K562 (cell line): Measurements from ENCODE around the gene GP1BB. TPM values are rescaled to one million over a fixed set of nuclear protein-coding genes. Genes with fewer than 3 reads are reported as not detected.

Experiments
- ARNT ChIP-seq, 2 experiments: fragments of 450-650 bp; IDR thresholded peaks; 2 replicates each; pipeline ENCODE4 v1.6.1; 2016; ENCODE audit warnings: mild to moderate bottlenecking in 1 of 2
- C11orf30 ChIP-seq: fragments of 450-650 bp; IDR thresholded peaks from 2 replicates; pipeline ENCODE4 v1.6.1; 2016; ENCODE audit warnings: low read depth, mild to moderate bottlenecking
- CCAR2 ChIP-seq: fragments of 200-400 bp; formaldehyde crosslinking; IDR thresholded peaks from 2 replicates; pipeline ENCODE4 v1.6.1; 2017; ENCODE audit warnings: mild to moderate bottlenecking, low read depth, low read length
- JUN ChIP-seq, 2 experiments: sonication (generic) in 1 of 2; formaldehyde crosslinking in 1 of 2; IDR thresholded peaks; 2 replicates each; pipeline versions ENCODE4 v1.6.1 to v1.8.0; 2012 to 2022; ENCODE audit warnings: borderline replicate concordance in 2 of 2, mild to moderate bottlenecking in 2 of 2, improper control_type of control experiment in 1 of 2, low read depth in 1 of 2, low read length in 1 of 2, missing genetic modification reagents in 1 of 2
- KLF10 ChIP-seq: fragments of 250-450 bp; sonication (Bioruptor Pico); IDR thresholded peaks from 2 replicates; pipeline ENCODE4 v1.6.1; 2021; ENCODE audit warnings: matching md5 sums
- MYNN ChIP-seq, 2 experiments: sonication (generic); formaldehyde crosslinking in 1 of 2; IDR thresholded peaks; 2 replicates each; pipeline versions ENCODE4 v1.5.0 to v1.6.1; 2016 to 2020; ENCODE audit warnings: antibody characterized with exemption in 1 of 2, missing genetic modification reagents in 1 of 2
- NR2C2 ChIP-seq, 2 experiments: fragments of 200-800 bp in 1 of 2; sonication (Bioruptor generic) in 1 of 2; sonication (generic) in 1 of 2; formaldehyde crosslinking in 1 of 2; IDR thresholded peaks; 2 replicates each; pipeline versions ENCODE4 v1.6.1 to v1.8.0; 2016 to 2022; ENCODE audit warnings: mild to moderate bottlenecking in 1 of 2, missing compliant biosample characterization in 1 of 2, missing genetic modification characterization in 1 of 2, missing genetic modification reagents in 1 of 2
- PTTG1 ChIP-seq: fragments of 450-650 bp; IDR thresholded peaks from 2 replicates; pipeline ENCODE4 v1.6.1; 2016; ENCODE audit warnings: low read depth, mild to moderate bottlenecking, missing genetic modification characterization, missing compliant biosample characterization
- SRSF3 ChIP-seq: fragments of 200-400 bp; formaldehyde crosslinking; IDR thresholded peaks from 2 replicates; pipeline ENCODE4 v1.6.1; 2016; ENCODE audit warnings: mild to moderate bottlenecking, low read length, moderate library complexity; ENCODE audit not compliant: insufficient read depth
- TFE3 ChIP-seq: fragments of 450-650 bp; formaldehyde crosslinking; IDR thresholded peaks from 2 replicates; pipeline ENCODE4 v1.4.0; 2020; ENCODE audit warnings: mild to moderate bottlenecking, mixed read lengths
- USF2 ChIP-seq: sonication (generic); formaldehyde crosslinking; IDR thresholded peaks from 2 replicates; pipeline ENCODE4 v1.5.0; 2020; ENCODE audit warnings: missing genetic modification reagents
- ZNF408 ChIP-seq: fragments of 250-450 bp; sonication (Bioruptor Pico); IDR thresholded peaks from 2 replicates; pipeline ENCODE4 v1.4.0; 2020; ENCODE audit warnings: low read depth, mild to moderate bottlenecking, moderate library complexity
- ZNF512 ChIP-seq: IDR thresholded peaks from 2 replicates; pipeline ENCODE4 v1.6.1; 2016; ENCODE audit warnings: missing genetic modification characterization, missing compliant biosample characterization
- ZNF584 ChIP-seq: fragments of 200-800 bp; sonication (Bioruptor generic); IDR thresholded peaks from 2 replicates; pipeline ENCODE4 v1.6.1; 2016; ENCODE audit warnings: low read depth, mild to moderate bottlenecking, missing genetic modification characterization, missing compliant biosample characterization
- ZNF764 ChIP-seq: fragments of 250-450 bp; sonication (Bioruptor Pico); IDR thresholded peaks from 2 replicates; pipeline ENCODE4 v1.4.0; 2020; ENCODE audit warnings: low read depth, mild to moderate bottlenecking, moderate library complexity
- polyA plus RNA-seq, 8 experiments: library from polyadenylated mRNA; depleted of rRNA in 4 of 8; stranded (reverse) in 5 of 8; unstranded in 3 of 8; fragments of >200 nt; fragmentation: Nextera tagmentation in 2 of 8; fragmentation: Illumina TruSeq in 1 of 8; extraction: Ambion mirVana in 2 of 8; extraction: Trizol in 1 of 8; gene quantifications; 2 replicates each; pipeline versions ENCODE4 v1.2.1 to v1.2.3, GENCODE V29; 2011 to 2014; ENCODE audit warnings: inconsistent platforms in 1 of 8, missing spikeins in 1 of 8
- total RNA-seq, 7 experiments: library from RNA; depleted of rRNA in 6 of 7; stranded (reverse); fragments of >200 nt in 6 of 7; fragmentation: Illumina TruSeq in 2 of 7; extraction: Trizol in 2 of 7; gene quantifications; 2 replicates each; pipeline versions ENCODE4 v1.2.1 to v1.2.3, GENCODE V29; 2011 to 2021; ENCODE audit warnings: low replicate concordance in 1 of 7
- TF ChIP-seq, protein P1 (sequence below): fragments of 250-450 bp; sonication (Bioruptor Pico); IDR thresholded peaks from 2 replicates; pipeline ENCODE4 v1.9.0; 2021; ENCODE audit warnings: mild to moderate bottlenecking
- TF ChIP-seq, protein P2 (sequence below): fragments of 250-450 bp; sonication (Bioruptor Pico); IDR thresholded peaks from 2 replicates; pipeline ENCODE4 v1.6.1; 2021; ENCODE audit warnings: mild to moderate bottlenecking
- TF ChIP-seq, protein P3 (sequence below): sonication (generic); formaldehyde crosslinking; IDR thresholded peaks from 2 replicates; pipeline ENCODE4 v1.8.1; 2023; ENCODE audit warnings: mild to moderate bottlenecking, missing genetic modification reagents
- TF ChIP-seq, protein P4 (sequence below): sonication (generic); formaldehyde crosslinking; IDR thresholded peaks from 2 replicates; pipeline ENCODE4 v1.9.0; 2022; ENCODE audit warnings: mild to moderate bottlenecking, missing genetic modification reagents

The GP1BB gene
- total and polyA plus RNA-seq, 9 of the 15 experiments (the other 6 are each of a cell fraction or from before 2014, with no cell fraction given) = 0.69 to 162 (median 2.8) TPM

GRCh38 chr22:19730655-19731360 lies 7.5 kb downstream of the GP1BB start (continued):
- TF ChIP-seq, protein P1, sequence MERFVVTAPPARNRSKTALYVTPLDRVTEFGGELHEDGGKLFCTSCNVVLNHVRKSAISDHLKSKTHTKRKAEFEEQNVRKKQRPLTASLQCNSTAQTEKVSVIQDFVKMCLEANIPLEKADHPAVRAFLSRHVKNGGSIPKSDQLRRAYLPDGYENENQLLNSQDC (CRISPR knock-in tag) = 0 out of 2 replicates have a peak, but pooled peaks have one; percentile 5
- no peak for TF ChIP-seq NR2C2 (CRISPR knock-in tag; IDR thresholded peaks at IDR 0.05)
- TF ChIP-seq NR2C2 (tag; IDR thresholded peaks at IDR 0.05) = no peak
- no peak for TF ChIP-seq ARNT (IDR thresholded peaks at IDR 0.05)
- peak; percentile 63; the same call in 1 of the 2 replicates for TF ChIP-seq JUN (IDR thresholded peaks at IDR 0.05; ENCODE audit: borderline replicate concordance, low read depth, low read length)
- no peak for TF ChIP-seq JUN (CRISPR knock-in tag; IDR thresholded peaks at IDR 0.05; ENCODE audit: borderline replicate concordance)
- TF ChIP-seq CCAR2 = no peak
- TF ChIP-seq ZNF584 (CRISPR knock-in tag) = no peak
- TF ChIP-seq, protein P2, sequence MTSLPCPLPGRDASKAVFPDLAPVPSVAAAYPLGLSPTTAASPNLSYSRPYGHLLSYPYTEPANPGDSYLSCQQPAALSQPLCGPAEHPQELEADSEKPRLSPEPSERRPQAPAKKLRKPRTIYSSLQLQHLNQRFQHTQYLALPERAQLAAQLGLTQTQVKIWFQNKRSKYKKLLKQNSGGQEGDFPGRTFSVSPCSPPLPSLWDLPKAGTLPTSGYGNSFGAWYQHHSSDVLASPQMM (CRISPR knock-in tag) = no peak
- TF ChIP-seq TFE3 (CRISPR knock-in tag) = no peak; the same call in 1 of the 2 replicates
- TF ChIP-seq USF2 (CRISPR knock-in tag) = no peak
- TF ChIP-seq ZNF512 (tag) = no peak
- TF ChIP-seq PTTG1 (tag) = no peak
- TF ChIP-seq, protein P3, sequence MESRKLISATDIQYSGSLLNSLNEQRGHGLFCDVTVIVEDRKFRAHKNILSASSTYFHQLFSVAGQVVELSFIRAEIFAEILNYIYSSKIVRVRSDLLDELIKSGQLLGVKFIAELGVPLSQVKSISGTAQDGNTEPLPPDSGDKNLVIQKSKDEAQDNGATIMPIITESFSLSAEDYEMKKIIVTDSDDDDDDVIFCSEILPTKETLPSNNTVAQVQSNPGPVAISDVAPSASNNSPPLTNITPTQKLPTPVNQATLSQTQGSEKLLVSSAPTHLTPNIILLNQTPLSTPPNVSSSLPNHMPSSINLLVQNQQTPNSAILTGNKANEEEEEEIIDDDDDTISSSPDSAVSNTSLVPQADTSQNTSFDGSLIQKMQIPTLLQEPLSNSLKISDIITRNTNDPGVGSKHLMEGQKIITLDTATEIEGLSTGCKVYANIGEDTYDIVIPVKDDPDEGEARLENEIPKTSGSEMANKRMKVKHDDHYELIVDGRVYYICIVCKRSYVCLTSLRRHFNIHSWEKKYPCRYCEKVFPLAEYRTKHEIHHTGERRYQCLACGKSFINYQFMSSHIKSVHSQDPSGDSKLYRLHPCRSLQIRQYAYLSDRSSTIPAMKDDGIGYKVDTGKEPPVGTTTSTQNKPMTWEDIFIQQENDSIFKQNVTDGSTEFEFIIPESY = no peak
- no peak for TF ChIP-seq ZNF408 (CRISPR knock-in tag)
- peak; percentile 69 for TF ChIP-seq ZNF764 (CRISPR knock-in tag)
- TF ChIP-seq, protein P4, sequence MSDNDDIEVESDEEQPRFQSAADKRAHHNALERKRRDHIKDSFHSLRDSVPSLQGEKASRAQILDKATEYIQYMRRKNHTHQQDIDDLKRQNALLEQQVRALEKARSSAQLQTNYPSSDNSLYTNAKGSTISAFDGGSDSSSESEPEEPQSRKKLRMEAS (CRISPR knock-in tag) = no peak
- no peak for TF ChIP-seq SRSF3
- TF ChIP-seq MYNN (IDR thresholded peaks at IDR 0.05) = no peak
- no peak for TF ChIP-seq MYNN (CRISPR knock-in tag; IDR thresholded peaks at IDR 0.05)
- TF ChIP-seq C11orf30 = no peak
- TF ChIP-seq KLF10 (CRISPR knock-in tag) = no peak
